Measurements from ENCODE around the gene DENND2D.

The DENND2D gene

GRCh38 chr1:111221276-111221632 is 20.8 kb upstream of the DENND2D start:
- peak overlapping the region; percentile 81 for H3K27ac ChIP-seq
- peak overlapping the region; percentile 22 to 32 for H3K4me3 ChIP-seq (ENCODE audit: low read depth in 1 of 2, low read length in 1 of 2)
- H3K27me3 ChIP-seq: no peaks in the 10 kb centered on the region
- H3K9me3 ChIP-seq: no peaks in the 10 kb centered on the region
- no peak for TF ChIP-seq CTCF (IDR thresholded peaks at IDR 0.05)
- no peaks in the 10 kb centered on the region for H3K36me3 ChIP-seq
- H3K4me1 ChIP-seq (ENCODE audit: control insufficient read depth in 1 of 2, insufficient read depth in 1 of 2, low read depth in 1 of 2, low read length in 1 of 2): peaks cover 39 to 40% of the 10 kb centered on the region in 2 experiments

DNA sequence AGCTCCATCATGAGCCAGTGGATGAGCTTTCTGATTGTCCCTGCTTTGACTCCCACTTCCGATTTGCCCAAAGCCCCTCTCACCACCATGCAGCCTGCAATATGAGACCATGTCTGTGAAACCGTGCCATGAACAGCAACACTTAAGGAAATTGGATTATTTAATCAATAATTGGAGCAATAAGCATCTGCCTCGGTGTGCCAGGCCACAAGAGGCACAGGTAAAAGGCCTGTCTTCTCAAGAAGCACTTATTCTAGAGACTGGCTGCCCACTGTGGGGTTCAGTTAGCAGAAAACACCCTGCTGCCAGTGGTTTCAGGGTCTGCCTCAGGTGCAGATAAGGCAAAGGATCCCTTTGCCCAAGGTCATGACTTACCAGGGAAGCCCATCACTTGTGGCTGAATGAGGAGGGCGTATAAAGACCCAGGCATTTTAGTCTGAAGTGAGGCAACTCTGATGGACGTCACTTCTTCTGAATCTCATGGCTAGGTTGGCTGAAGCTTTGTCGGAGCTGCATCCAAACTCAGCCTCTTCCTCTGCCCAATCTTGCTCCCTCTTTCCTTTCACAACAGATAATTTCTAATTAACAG is 19.9 kb upstream of the DENND2D start:
- Histone ChIP-seq H3K27ac (no peak overlapping the region), H3K36me3 (no peaks in the 10 kb centered on the region), H3K27me3 (no peaks in the 10 kb centered on the region), H3K4me1 (ENCODE audit: control insufficient read depth in 1 of 2, insufficient read depth in 1 of 2, low read depth in 1 of 2, low read length in 1 of 2) (peaks cover 48 to 49% of the 10 kb centered on the region in 2 experiments), H3K4me3 (ENCODE audit: low read depth in 1 of 2, low read length in 1 of 2) (no peak overlapping the region), H3K9me3 (no peaks in the 10 kb centered on the region)
- TF ChIP-seq CTCF (IDR thresholded peaks at IDR 0.05): no peak

DNA sequence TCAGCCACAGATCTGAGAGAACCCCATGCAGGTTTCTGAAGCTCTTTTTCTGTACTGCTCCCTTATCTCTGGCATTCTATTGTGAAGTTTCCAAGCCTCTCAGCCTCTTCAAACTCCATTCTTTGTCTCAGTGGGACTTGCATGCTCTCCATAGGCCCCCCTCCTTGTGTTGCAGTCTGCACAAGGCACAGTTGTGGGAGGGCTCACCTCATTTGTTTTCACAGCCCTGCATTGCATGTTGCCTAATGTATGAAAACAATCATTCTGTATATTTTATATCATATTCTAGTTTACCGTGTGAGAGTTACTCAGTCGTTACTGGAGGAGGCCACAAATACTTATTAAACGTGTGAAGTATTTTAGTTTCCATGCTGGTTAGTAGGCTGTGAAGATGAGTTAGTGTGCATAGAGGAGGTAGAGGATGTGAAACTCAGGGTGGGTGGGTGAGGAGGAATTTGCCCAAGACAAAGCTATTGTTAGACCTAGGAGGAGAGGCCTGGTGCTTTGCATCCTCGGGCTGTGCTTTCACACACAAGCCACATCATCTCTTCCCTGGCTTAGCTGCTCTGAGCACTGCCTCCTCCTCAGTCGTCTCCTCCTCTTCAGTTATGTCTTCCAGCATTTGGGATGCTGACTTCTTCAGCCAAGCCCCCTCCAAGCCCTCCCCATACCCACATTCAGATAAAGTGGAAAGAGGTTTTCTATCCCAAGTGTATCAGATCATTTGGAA is 19.3 kb upstream of the DENND2D start:
- no peaks in the 10 kb centered on the region for H3K36me3 ChIP-seq
- H3K27me3 ChIP-seq: no peaks in the 10 kb centered on the region
- no peak overlapping the region for H3K27ac ChIP-seq
- no peak for TF ChIP-seq CTCF (IDR thresholded peaks at IDR 0.05)
- H3K4me1 ChIP-seq (ENCODE audit: control insufficient read depth in 1 of 2, insufficient read depth in 1 of 2, low read depth in 1 of 2, low read length in 1 of 2): peaks cover 54 to 55% of the 10 kb centered on the region in 2 experiments
- H3K9me3 ChIP-seq: no peaks in the 10 kb centered on the region
- H3K4me3 ChIP-seq (ENCODE audit: low read depth in 1 of 2, low read length in 1 of 2): no peak overlapping the region

GRCh38 chr1:111218701-111219556 is 18.5 kb upstream of the DENND2D start:
- Histone ChIP-seq H3K27ac (no peak overlapping the region), H3K4me1 (ENCODE audit: control insufficient read depth in 1 of 2, insufficient read depth in 1 of 2, low read depth in 1 of 2, low read length in 1 of 2) (peaks cover 60 to 61% of the 10 kb centered on the region in 2 experiments)
- no peak for TF ChIP-seq CTCF (IDR thresholded peaks at IDR 0.05)

GRCh38 chr1:111217183-111217910 is 16.9 kb upstream of the DENND2D start:
- H3K4me1 ChIP-seq (ENCODE audit: control insufficient read depth in 1 of 2, insufficient read depth in 1 of 2, low read depth in 1 of 2, low read length in 1 of 2): peaks cover 67 to 68% of the 10 kb centered on the region in 2 experiments
- peak overlapping the region; percentile 80 for H3K27ac ChIP-seq
- TF ChIP-seq CTCF (IDR thresholded peaks at IDR 0.05): no peak
- no peaks in the 10 kb centered on the region for H3K36me3 ChIP-seq
- H3K4me3 ChIP-seq (ENCODE audit: low read depth in 1 of 2, low read length in 1 of 2): no peak overlapping the region
- H3K27me3 ChIP-seq: no peaks in the 10 kb centered on the region
- no peaks in the 10 kb centered on the region for H3K9me3 ChIP-seq

More at GRCh38 chr1:111218701-111219556, 18.5 kb upstream of the DENND2D start:
- Histone ChIP-seq H3K9me3 (no peaks in the 10 kb centered on the region), H3K36me3 (no peaks in the 10 kb centered on the region), H3K4me3 (ENCODE audit: low read depth in 1 of 2, low read length in 1 of 2) (no peak overlapping the region), H3K27me3 (no peaks in the 10 kb centered on the region)

All from neutrophil (primary cell).